CD4-positive, alpha-beta T cell treated with Interleukin-4 for 4 hours (primary cell): ENCODE results near the gene IER2.

ENCODE experiments used
- DNase-seq: peaks from one replicate; pipeline ENCODE4 v3.0.0-alpha.2; 2020

IER2 gene, protein sequence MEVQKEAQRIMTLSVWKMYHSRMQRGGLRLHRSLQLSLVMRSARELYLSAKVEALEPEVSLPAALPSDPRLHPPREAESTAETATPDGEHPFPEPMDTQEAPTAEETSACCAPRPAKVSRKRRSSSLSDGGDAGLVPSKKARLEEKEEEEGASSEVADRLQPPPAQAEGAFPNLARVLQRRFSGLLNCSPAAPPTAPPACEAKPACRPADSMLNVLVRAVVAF

DNA sequence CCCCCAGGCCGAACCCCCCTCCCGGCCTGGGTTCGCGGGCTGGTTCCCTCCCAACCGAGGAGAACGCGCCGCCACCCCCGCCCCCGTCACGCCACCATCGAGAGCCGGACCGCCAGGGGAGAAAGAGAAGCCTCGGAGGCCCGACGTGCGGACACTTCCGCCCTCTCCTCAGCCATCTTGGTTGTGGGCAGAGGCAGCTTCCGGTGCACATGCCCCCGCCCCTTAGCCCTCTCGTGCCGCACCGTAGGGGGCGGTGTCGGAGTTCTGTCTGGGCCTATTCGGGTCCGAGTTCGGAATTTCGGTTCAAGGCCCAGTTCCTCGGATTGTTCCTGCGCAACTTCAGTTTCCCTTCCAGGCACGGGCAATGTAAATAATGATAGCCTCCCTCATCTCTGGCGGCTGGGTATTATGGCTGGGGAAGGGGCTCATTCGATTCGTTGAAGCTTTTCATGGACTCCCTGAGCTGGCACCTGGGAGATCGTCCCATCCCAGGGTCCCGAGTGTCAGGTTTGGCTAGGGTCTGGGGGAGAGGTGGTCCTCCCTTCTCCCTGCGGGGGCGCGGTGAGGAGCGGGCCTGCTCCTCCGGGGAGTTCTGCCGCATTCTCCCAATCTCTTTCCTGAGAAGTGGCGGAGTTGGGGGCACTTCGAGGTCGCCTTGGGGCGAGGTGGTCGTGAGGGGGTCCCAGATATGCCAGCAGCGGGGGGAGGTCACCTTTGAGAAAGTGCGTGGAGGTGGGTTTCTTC, at the start of gene IER2, which contains the start of gene STX10:
TSS of gene IER2 (plus strand) at position 225 of the 744 bp plus-strand sequence. CDS start 2,776 bp downstream, outside the sequence.
TSS of gene STX10 (minus strand) at position 189 of the 744 bp plus-strand sequence. CDS start 202 bp downstream, outside the sequence.
- peak; percentile 94 for DNase-seq

DNA sequence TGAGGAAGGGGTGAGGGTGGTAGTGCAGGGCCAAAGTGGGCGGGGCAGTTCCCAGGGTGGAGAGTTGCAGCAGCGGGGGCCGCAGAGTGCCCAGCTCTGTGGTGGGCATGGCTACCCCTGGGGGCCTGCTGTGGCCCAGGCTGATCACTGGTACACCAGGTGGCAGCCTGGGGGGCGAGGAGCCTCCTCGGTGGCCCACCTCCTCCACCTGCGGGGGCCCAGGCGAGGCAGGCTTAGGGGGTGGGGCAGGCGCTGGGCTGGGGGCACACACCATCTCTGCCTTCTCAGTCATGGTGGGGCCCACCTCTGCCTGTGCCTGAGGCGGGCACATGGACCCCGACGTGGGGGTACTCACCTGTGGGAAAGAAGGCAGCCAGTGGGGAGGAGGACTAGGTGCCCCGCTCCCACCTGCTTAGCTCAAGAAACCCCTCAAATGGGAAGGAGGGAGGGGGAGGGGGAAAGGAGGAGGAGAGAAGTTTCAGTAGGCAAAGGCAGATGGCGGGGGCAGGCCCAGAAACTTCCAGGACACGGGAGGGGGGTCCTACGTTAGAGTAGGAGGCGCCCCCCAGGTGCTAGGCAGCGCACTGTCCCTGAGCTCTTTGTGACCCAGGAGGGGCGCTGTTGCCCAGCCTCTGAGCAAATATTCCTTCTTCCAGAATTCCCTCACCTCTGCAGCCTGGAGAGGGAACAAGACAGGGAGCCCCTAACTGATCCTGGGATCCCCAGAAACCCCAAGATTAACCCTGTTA, 49.2 kb upstream of the IER2 start:
- DNase-seq, result no peak

DNA sequence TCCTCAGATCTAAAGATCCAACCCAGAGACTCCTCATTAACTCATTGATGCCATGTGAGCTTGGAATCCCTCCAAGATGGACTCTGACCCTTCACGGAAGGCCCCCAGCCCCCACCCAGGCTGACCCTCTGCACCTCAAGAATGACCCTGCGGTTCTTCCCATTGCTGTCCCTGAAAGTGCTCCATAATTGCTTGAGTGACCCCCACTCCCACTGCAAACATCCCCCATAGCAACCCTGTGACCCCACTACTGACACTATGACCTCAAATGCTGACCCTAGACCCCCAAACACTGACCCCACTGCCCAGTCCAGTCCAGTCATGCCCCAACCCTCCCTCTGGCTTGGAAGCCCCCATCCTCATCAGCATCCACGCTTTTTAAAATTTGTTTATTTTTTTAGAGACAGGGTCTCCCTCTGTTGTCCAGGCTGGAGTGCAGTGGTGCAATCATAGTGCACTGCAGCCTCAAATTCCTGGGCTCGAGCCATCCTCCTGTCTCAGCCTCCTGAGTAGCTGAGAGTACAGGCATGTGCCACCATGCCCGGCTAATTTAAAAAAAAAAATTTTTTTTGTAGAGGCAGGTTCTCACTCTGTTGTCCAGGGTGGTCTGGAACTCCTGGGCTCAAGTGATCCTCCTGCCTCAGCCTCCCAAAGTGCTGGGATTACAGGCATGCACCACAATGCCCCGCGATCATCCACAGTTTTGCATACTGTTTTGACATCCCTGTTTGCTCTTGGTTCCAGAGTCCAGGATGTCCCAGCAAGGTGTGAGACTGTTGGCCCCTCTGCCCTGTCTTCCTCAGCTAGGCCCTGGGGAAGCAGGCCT, 48.4 kb upstream of the IER2 start:
- no peak for DNase-seq

DNA sequence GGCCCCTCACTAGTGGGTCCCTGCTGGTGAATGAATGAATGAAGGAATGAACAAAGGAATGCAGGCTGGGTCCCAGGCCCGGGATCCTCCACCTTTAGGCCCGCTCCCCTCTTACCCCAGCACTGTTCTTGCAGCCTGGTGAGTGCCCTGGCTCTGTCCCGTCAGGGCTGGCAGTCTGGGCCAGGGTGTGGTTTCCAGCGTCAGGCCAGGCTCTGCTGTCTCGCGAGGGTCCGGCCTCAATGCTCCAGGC, 47.9 kb upstream of the IER2 start:
- DNase-seq, result no peak

DNA sequence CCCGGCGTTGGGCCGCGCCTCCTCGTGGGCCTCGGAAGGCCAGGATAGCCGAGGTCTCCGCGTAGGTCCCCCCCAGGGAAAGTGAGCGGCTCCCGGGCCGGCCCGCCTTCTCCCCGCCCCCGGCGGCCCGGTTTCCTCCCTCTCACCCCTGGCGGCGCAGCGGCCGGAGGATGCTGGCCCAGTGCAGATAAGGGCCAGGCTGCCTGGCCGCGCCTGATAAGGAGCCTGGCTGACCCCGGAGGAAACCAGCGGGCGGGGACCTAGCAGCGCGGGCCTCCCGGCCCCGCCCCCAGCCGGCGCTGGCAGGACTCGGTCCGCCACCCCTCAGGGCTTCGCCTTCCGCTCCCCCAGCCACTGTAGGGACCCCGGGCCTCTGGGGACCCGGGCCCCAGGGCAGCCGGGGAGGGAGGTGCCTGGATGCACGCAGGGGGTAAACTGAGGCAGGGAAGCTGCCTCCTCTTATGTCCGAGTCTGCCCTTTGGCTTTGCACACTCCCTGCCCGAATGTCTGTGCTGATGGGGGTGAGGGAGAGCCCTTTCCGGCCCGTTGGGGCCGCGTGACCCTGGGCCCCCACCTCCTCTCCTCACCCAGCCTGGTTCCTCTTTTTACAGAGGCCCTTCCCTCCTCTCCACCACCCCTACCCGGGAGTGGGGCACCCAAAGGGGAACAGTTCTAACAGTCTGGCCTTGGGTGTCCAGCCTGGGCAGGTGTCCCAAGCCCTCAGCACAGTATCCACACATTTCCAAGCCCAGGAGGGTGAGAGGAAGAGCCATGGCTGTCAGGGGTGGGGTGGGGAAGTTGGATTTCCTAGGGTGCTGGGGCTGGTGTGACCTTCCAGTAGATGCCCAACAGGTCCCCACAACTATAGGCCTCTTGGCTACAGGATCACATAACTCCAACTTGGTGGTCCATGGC, 47.3 kb upstream of the IER2 start, which contains the start of gene LYL1:
TSS of gene LYL1 (minus strand) at position 193 of the 915 bp plus-strand sequence. CDS start 1,687 bp downstream, outside the sequence.
- DNase-seq, result peak; percentile 32

DNA sequence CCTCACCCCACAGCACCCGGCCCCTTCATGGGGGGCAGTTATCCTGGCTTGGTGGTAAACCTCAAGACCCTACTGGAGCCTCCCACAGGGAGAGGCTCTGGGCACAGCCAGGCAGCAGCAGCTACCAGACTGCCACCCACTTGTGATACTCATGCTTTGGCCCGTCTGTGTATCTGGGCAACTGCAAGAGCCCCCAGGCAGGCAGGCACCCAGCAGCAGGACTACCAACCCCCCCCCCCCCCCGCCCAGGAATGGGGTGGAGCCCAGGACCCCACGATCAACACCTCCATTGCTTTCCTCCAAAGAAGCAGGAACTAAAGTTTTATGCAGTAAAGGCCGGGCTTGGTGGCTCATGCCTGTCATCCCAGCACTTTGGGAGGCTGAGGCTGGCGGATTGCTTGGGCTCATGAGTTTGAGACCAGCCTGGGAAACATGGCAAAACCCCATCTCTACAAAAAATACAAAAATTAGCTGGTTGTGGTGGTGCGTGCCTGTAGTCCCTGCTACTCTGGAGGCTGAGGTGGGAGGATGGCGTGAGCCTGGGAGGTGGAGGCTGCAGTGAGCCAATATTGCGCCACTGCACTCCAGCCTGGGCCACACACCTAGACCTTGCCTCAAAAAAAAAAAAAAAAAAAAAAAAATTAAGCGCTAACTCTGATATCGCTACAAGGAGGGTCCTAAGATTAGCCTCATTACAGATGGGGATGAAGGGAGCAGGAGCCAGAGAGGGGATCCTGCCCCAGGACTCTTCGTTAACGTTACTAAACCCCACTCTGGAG, 46.4 kb upstream of the IER2 start:
- no peak for DNase-seq

DNA sequence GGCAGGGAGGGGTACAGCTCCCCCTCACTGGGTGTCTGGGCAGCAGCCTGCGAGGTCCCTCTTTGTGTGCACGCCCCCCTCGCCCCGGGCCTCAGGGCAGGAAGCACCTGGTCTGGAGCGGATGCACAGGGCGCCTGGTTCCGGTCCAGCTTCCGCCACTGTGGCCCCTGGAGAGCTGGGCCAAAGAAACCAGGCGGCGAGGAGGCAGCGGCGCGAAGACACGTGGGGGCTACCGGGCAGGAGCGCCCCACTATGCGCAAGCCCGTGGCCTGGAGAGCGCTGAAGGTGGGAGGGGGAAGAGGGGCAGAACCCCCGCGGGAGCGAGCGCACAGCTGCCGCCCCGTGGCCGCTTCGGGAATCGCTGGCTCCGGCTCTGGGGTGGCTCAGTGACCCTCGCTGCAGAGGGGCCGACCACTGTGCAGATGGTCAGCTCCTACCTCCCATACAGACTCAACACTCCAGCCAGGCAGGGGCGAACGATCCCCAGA, 45.8 kb upstream of the IER2 start:
- DNase-seq, result peak; percentile 53

DNA sequence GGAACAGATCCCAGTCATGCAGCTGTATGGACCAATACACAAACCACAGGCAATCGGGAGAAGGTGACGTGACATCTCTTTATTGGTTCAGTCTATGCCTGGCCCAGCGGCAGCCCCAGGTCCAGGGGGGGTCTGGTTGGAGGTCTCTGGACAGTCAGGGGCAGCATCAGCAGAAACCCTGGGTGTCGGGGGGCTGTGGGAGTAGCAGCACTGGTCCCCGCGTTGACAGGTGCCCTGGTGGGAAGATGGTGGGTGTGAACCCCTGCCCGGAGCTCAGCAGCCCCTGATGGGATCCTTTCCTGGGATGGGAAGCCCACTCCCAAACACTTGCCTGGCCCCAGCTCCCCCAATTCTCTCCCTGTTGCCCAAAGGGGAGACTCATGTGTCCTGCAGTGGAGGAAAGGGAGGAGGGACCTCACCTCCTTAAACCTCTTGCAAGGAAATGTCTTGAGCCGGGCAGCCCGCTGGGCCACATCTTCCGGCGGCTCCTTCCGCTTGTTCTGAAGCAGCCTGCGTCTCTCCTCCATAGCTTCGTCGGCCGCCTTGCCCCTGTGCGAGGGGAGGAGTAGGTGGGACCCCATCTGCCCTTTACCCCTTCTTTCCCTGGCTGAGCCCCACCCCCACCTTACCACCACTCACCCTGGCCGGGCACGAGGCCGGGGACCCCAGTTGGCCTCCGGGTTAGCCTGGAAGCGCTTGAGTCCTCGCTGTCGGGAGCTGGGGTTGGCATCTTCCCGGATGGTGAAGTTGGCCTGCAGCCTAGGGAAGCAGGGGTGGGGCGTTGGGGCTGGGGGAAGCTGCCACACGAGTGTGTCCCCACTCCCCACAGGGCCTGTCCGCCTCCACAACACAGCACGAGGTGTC, 45.1 kb upstream of the IER2 start:
- peak; percentile 26 for DNase-seq

DNA sequence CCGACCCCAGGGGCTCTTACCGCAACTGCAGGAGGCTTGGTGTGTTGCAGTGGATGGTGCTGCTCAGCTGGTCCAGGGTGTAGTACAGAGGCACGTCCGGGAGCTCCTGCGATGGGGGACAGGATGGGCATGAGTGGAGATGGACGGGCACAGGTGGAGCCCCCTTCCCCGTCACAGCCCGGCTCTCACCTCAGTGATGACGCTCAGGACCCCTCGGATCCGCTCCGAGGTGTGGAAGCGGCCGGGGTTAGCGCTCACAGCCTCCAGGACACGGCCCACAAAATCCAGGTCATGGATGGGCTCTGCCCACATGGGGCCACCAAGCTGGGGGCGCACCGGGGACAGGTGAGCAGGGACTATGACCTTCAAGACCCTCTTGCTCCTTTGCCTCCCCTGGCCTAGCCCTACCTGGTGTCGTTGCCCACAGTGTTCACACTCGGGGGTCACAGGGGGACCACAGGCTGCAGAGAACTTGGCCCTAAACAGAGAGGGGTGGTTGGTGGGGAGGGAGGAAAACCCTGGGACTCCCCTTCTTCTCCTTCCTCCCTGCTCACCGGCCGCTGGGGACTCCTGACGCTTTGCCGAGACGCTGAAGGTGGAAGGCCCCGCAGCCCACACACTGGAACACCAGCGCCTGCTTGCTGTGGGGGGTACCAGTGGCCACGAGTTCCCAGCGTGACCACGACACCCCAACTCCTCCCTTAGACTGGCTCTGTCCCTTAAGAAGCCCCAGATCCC, 40.7 kb upstream of the IER2 start:
- no peak for DNase-seq

DNA sequence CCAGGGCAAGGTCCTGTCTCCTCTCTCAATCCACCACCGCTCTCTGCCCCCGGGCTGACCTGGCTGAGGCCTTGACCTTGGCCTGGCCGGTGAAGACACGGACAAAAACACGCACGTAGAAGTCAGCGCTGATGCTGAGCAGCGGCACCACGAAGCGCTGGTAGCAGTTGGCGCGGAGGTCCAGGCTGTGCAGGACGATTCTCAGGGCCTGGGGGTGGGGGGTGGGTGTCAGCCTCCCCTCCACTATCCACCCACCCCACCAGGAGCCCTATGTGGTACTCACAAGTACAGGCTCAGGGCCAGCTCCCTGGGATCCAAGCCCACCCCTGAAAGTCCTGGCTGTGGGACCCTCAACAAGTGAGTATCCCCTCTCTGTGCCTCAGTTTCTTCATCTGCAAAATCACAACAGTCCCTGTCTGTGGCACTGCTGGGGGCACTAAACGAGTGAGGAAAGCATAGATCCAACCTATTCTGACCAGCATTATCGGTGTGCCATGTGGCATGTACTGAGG, 40.1 kb upstream of the IER2 start:
- no peak for DNase-seq

DNA sequence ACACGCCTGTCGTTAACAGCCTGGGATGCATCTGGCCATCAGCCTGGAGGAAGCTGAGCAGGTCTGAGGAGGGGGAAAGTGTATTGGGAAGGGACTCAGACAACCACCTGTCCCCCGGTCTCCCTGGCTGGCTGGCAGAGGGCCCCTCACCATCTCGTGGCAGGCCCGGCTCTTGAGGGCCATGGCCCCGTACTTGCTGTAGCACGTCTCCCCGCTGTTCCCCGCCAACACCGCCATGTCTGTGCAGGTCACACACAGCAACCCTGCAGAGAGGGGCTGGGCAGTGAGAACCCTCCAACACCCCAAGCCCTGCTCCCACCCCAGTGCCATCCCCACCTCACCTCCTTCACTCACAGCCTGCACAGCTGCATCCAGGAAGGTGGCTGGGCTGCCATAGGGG, 37.7 kb upstream of the IER2 start:
- no peak for DNase-seq

DNA sequence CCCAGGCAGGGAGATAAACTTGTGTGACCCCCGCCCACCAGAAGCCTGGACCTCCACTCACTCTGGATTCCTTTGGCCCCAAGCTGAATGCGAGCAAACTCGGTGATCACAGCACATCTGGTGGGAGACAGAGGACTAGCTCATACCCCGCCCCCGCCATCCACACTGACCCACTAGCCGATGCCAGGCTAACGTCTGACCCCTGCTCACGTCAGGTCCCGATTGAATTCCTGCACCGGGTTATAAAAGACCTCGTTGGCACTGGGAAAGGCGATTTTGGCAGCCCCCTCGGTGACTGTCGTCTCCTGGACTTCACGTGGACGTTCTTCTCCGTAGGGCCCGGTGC, 34.3 kb upstream of the IER2 start:
- no peak for DNase-seq

DNA sequence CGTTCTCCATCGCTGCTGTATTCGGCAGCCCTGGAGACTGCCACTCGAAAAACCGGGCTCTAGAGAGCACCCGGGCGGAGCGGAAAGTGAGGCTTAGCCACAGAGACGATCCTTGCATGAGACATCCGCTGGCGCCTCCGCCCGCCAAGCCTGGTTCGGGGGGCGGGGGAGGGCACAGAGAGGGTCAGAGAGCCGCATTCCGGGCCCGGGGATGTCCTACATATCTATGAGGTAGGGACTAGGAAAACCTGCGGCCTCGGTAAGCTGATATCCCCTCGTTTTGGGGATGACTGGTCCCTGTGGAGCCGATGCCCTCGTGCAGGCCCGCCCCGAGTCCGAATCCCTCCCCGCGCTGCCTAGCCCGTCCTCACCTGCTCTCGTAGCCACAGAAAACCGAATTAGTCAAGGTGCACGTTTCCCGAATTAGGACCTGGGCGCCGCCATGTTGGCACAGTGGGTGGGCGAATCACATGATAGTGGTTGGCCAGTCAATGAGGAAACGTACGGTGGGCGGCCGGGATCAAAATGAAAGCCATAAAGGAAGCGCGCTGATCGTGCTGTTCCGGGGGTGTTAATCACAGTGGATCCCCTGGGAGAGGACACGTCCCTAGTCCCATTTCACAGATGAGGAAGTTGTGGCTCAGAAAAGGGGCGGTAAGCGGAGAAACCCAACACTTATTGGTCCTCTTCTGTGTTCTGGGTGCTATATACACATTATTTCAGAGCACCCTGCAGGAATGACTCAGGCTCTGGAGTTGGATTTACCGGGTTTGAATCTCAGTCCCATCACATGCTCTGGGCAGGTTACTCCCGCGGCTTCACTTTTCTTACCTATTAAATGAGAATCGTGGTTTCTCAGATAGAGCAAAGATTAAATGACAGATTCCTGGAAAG, 33.7 kb upstream of the IER2 start, which contains the start of gene TRMT1:
TSS of gene TRMT1 (minus strand) at position 459 of the 894 bp plus-strand sequence. CDS start at position 118, 341 bp downstream.
- DNase-seq, result peak; percentile 91

DNA sequence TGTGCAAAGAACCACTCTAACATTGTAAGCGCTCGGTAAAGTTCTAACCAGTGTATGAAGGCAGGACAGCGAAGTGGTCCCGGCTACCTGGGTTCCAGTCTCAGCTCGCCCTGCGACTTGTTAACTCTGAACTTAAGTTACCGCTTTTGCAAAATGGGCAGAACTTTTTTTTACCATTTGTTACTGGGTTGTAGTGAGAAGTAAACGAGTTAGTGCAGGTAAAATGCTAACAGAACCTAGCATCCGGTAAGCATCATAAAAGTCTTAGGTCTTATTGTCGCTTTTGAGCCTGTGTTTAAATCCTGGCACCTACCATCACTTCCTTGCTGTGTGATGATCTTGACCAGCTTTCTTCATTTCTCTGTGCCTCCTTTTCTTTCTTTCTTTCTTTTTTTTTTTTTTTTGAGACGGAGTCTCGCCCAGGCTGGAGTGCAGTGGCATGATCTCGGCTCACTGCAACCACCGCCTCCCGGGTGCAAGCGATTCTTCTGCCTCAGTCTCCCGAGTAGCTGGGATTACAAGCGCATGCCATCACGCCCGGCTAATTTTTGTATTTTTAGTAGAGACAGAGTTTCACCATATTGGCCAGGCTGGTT, 32.9 kb upstream of the IER2 start:
- DNase-seq, result no peak

DNA sequence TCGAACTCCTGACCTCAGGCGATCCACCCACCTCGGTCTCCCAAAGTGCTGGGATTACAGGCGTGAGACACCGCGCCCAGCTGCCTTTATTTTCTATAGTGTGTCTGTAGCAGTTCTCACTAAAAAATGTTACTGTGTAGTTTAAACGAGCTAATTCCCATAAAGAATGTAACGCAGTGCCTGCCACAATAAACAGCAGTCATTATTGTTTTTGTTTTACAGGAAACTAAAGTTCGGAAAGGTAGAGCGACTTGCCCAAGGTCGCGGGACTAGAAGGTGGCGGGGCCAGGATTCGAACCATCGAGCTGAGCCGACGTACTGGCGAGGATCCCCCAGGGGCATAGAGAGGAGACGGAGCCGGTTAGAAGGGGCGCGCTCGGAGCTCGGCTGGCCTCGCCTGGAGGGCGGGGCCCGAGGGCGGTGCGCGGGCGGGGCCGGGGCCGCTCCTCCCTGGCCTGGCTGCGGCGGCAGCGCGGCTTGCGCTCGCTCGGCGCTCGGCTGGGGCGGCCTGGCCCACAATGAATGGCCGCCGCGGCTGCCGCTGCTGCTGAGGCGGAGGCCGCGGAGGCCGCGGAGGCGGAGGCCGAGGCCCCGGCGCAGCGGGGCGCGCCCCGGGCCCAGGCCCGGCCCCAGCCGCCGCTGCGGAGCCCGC, 32.3 kb upstream of the IER2 start, which contains the start of gene NACC1:
TSS of gene NACC1 (plus strand) at position 493 of the 652 bp plus-strand sequence. CDS start 16,944 bp downstream, outside the sequence.
- DNase-seq, result peak; percentile 89

DNA sequence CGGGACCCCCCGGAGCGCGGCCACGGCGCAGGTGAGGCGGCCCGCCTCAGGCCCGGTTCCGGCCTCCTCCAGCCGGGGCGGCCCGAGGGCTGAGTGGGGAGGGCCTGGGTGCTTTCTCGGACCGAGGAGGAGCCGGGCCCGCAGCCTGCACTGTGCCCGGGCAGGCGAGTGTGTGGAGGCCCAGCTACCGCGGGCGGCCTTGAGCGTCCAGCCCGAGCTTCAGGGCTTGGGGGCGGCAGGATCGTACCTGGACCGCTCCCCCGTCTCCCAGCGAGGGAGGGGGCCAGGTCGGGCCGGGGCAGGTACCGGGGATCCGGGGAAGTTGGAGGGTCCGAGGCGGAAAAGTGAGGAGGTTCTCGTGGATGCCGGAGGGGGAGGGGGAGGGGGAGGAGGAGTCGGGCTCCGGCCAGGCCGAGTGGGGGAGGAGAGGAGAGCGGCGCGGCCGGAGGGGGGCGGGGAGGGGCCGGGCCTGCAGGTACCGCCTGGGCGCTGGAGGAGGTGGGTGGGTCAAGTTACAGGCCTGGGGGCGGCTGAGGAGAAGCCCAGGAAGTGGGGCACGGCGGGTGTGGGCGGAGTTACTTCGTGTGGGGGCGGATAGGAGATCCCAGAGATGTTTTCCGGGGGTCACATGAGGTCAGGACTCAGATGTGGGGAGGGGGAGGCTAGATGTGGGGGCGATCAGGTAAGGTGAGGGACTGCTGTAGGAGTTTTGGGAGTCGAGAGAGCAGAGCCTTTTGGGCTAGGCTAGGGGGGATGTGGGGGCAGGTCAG, 31.6 kb upstream of the IER2 start:
- DNase-seq, result no peak
